GM12864 (cell line): ENCODE measurements around the gene PPM1H.

Experiments used
- DNase-seq: peaks from one replicate; pipeline ENCODE4 v3.0.0-alpha.2; 2011; ENCODE audit warnings: low read depth
- H3K4me3 ChIP-seq: 2 replicates; pipeline ENCODE4 v1.5.1; 2011; ENCODE audit warnings: mild to moderate bottlenecking, low read depth, low read length, control low read depth
- CTCF ChIP-seq: IDR thresholded peaks from 2 replicates; pipeline ENCODE4 v1.5.1; 2011; ENCODE audit warnings: low read depth, mild to moderate bottlenecking, moderate library complexity, low read length, control low read depth, inconsistent platforms; ENCODE audit errors: missing control alignments

Gene PPM1H

GRCh38 chr12:62689042-62689839 is 245.7 kb downstream of the PPM1H start:
- DNase-seq: no peak
- TF ChIP-seq CTCF: no peak
- H3K4me3 ChIP-seq: no peak overlapping the region

- H3K4me3 ChIP-seq: no peak overlapping the region
- TF ChIP-seq CTCF: no peak
- DNase-seq: no peak
Measured at GRCh38 chr12:62686938-62687337, 248.0 kb downstream of the PPM1H start.

- DNase-seq: no peak
- no peak overlapping the region for H3K4me3 ChIP-seq
- TF ChIP-seq CTCF: no peak
Measured at GRCh38 chr12:62684570-62685295, 250.2 kb downstream of the PPM1H start.

GRCh38 chr12:62683776-62684569 is 251.0 kb downstream of the PPM1H start:
- H3K4me3 ChIP-seq: no peak overlapping the region
- no peak for DNase-seq
- no peak for TF ChIP-seq CTCF

- TF ChIP-seq CTCF: no peak
- no peak for DNase-seq
- H3K4me3 ChIP-seq: no peak overlapping the region
Measured at GRCh38 chr12:62681306-62681705, 253.6 kb downstream of the PPM1H start.

- no peak for DNase-seq
- H3K4me3 ChIP-seq: no peak overlapping the region
Measured at GRCh38 chr12:62679608-62680007, 255.3 kb downstream of the PPM1H start.

More at GRCh38 chr12:62679608-62680007, 255.3 kb downstream of the PPM1H start:
- no peak for TF ChIP-seq CTCF
